GM12892 (cell line): Measurements from ENCODE around the gene TRAPPC2L.

Experiments
- POLR2A ChIP-seq: IDR thresholded peaks from 2 replicates; pipeline ENCODE4 v1.6.1; 2011; ENCODE audit warnings: low read depth, low read length, control low read depth
- POLR2AphosphoS5 ChIP-seq: IDR thresholded peaks from 2 replicates; pipeline ENCODE4 v1.6.1; 2011; ENCODE audit warnings: low read depth, low read length, control low read depth
- TAF1 ChIP-seq: IDR thresholded peaks from 2 replicates; pipeline ENCODE4 v1.6.1; 2011; ENCODE audit warnings: low read depth, mild to moderate bottlenecking, control low read depth, low read length, borderline replicate concordance

DNA sequence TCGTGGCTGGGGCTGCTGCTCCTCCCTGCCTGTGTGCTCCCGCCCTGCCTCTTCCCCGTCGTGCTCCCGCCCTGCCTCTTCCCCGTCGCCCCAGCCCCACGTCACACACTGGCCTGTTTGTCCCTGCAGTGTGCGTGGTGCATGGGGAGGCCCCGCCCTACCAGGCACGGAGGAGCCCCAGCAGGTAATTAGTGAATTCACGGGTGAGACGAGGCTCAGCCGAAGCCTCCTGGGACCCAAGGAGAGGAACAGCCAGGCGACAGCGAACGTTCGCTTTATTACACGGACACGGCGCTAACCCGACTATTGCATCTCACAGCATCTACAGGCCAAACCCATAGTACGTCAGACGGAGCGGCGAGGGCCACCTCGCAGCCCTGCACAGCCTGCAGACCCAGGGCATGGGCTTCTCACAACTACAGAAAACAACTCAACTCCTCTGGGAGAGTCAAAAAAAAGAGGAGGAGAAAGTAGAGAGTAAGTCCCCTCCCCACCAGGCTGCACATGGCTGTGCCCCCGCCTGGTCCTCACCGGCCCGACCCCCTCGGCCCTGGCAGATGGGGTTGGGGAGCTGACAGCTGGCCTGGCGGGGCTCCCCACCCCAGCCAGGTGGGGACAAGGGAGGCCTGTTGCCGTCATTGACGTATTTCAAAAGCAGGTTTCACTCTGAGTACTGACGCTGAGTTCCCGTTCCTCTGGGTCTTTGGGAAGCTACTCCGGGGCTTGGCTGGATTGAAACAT is 13.9 kb downstream of the TRAPPC2L start:
- TF ChIP-seq TAF1 (no peak), POLR2AphosphoS5 (no peak), POLR2A (no peak)
